Measurements from ENCODE around the gene MRPL48. TPM values are rescaled to one million over a fixed set of nuclear protein-coding genes. Genes with fewer than 3 reads are reported as not detected.

The MRPL48 gene
- total and polyA plus RNA-seq, 2 of the 8 experiments (the other 6 are each of a cell fraction or from before 2014, with no cell fraction given): 34.9 to 59.9 TPM

- Histone ChIP-seq H3K18ac (ENCODE audit: extremely low read depth, low read length) (no peak overlapping the region), H3K4me3 (ENCODE audit: extremely low read depth in 1 of 4, insufficient read depth in 2 of 4, low read depth in 3 of 4, low read length in 4 of 4) (peak overlapping the region; percentile 74 to 98 (median 88)), H3K27me3 (replicated peaks in 1 of 4; ENCODE audit: control insufficient read depth in 3 of 4, extremely low read depth in 1 of 4, insufficient read depth in 3 of 4, low read length in 3 of 4) (no peaks in the 10 kb centered on the region), H2BK120ac (replicated peaks; ENCODE audit: low read depth, low read length) (no peak overlapping the region), H4K8ac (ENCODE audit: extremely low read depth, insufficient read depth, low read length) (no peak overlapping the region), H2BK12ac (ENCODE audit: low read depth, low read length) (peak overlapping the region; percentile 45; the same call in 1 of the 2 replicates), H3K4me1 (replicated peaks in 1 of 4; ENCODE audit: control insufficient read depth in 3 of 4, insufficient read depth in 4 of 4, low read length in 3 of 4) (peaks cover 3 to 7% (median 6%) of the 10 kb centered on the region in 4 experiments; a peak in 4 of 7 replicates), H3K36me3 (ENCODE audit: control insufficient read depth in 2 of 4, insufficient read depth in 4 of 4, low read length in 3 of 4) (no peaks in the 10 kb centered on the region), H3K4ac (replicated peaks; ENCODE audit: insufficient read length, low read depth, low read length) (no peak overlapping the region), H3K14ac (ENCODE audit: insufficient read length) (no peak overlapping the region), H2BK20ac (ENCODE audit: low read length) (no peak overlapping the region), H3K9ac (replicated peaks in 1 of 4; ENCODE audit: extremely low read depth in 1 of 4, low read depth in 3 of 4, low read length in 3 of 4) (peak overlapping the region in 3 of 4 experiments; percentile 98 to 99 (median 98); a peak in 6 of 7 replicates), H3K79me2 (ENCODE audit: control insufficient read depth in 1 of 2, insufficient read depth in 2 of 2, low read length in 2 of 2) (peaks cover 0 to 6% of the 10 kb centered on the region in 2 experiments; a peak in 1 of 4 replicates), H3K79me1 (ENCODE audit: low read depth, low read length) (no peaks in the 10 kb centered on the region), H3K23me2 (ENCODE audit: low read depth, low read length) (no peaks in the 10 kb centered on the region; the same call in 1 of the 2 replicates), H3K4me2 (ENCODE audit: insufficient read depth in 1 of 2, low read depth in 2 of 2, low read length in 2 of 2) (peak overlapping the region; percentile 60 to 76), H3K27ac (ENCODE audit: low read depth, low read length) (peak overlapping the region; percentile 98), H3K23ac (ENCODE audit: insufficient read length) (no peak overlapping the region), H2AFZ (ENCODE audit: low read length) (peak overlapping the region; percentile 96; the same call in 1 of the 2 replicates), H3K56ac (replicated peaks; ENCODE audit: insufficient read length, low read depth, low read length) (no peak overlapping the region), H4K5ac (ENCODE audit: insufficient read length, low read depth, low read length) (no peak overlapping the region), H2BK5ac (ENCODE audit: low read depth, low read length) (peak overlapping the region; percentile 98; the same call in 1 of the 2 replicates), H2BK15ac (ENCODE audit: low read length) (no peak overlapping the region), H2AK5ac (ENCODE audit: low read depth, low read length) (no peak overlapping the region), H4K20me1 (replicated peaks in 1 of 2; ENCODE audit: control insufficient read depth in 1 of 2, insufficient read depth in 2 of 2, low read length in 2 of 2) (no peaks in the 10 kb centered on the region), H3K9me3 (ENCODE audit: insufficient read depth in 2 of 2, low read depth in 1 of 2, low read length in 1 of 2) (no peaks in the 10 kb centered on the region), H4K91ac (replicated peaks; ENCODE audit: insufficient read length, low read length) (no peak overlapping the region)
- FAIRE-seq (no peak), DNase-seq (ENCODE audit: low read depth in 1 of 2, low spot score in 2 of 2) (no peak)
- CTCF ChIA-PET (ENCODE audit: partially characterized antibody): interaction anchor here (1.7 kb wide), 1 partner anchor 34 kb away, joined by 4 read pairs; no protein-coding TSS in a partner anchor
- 84% methylated on average over 17 of the region's 17 CpGs; no CpG with 5 or more reads in 1 of the 2 experiments for WGBS, 2 experiments (ENCODE audit: extremely low coverage in 1 of 2, insufficient coverage in 1 of 2, insufficient read length in 1 of 2, insufficient replicate concordance in 2 of 2, low coverage in 1 of 2, low lambda C conversion rate in 2 of 2, missing lambda C conversion rate in 1 of 2)
- POLR2A ChIA-PET (ENCODE audit: partially characterized antibody): interaction anchor here (0.6 to 3.0 kb wide), 25 partner anchors 9 to 173 kb away, joined by 3 to 71 read pairs (median 5); partner anchors contain the start of gene RAB6A
- TF ChIP-seq RFX5 (IDR thresholded peaks at IDR 0.05; ENCODE audit: borderline replicate concordance, low read depth, low read length) (no peak), KDM5A (IDR thresholded peaks at IDR 0.05; ENCODE audit: low read length) (no peak), EP300 (IDR thresholded peaks at IDR 0.05; ENCODE audit: borderline replicate concordance in 1 of 2, low read depth in 2 of 2, low read length in 2 of 2) (no peak), PHF8 (conservative IDR thresholded peaks at IDR 0.05; ENCODE audit: low read depth, low read length) (no peak), TBP (IDR thresholded peaks at IDR 0.05; ENCODE audit: low read depth, low read length) (no peak), POLR2A (IDR thresholded peaks at IDR 0.05; ENCODE audit: control extremely low read depth in 1 of 2, low read depth in 2 of 2, low read length in 2 of 2) (no peak), SP4 (IDR thresholded peaks at IDR 0.05; ENCODE audit: low read length) (no peak), POLR2AphosphoS5 (IDR thresholded peaks at IDR 0.05; ENCODE audit: low read depth, low read length) (no peak)
Observed at GRCh38 chr11:73787051-73787642, 527 bp upstream of the MRPL48 start.
